ENCODE results near the gene RNF157.
"Not testable (repeated sequence)": the region's sequence is repeated elsewhere in the genome, so short reads cannot be mapped to it uniquely, and the experiment has no call there.

The RNF157 gene

DNA sequence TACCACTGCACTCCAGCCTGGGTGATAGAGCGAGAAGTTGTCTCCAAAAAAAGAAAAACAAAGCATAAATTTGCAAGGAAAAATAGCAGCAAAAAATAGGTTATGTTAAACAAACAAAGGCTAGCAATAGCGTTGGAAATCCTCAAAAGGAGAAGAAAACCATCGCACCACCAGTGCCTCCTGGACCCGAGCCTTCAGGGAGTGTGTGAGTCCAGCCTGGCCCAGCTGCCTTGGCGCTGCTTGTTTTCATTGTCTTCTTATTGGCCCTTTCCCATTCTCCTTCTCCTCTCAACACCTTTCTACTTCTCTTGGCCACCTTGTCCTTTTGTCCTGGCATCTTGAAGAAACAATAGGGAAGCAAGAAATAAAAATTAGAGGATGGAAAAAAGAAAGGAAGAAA is 20.4 kb upstream of the RNF157 start:
- Histone ChIP-seq H3K27me3 (ENCODE audit: insufficient read depth, low read length) (no peaks in the 10 kb centered on the region), H3K27ac (ENCODE audit: low read length) (no peak overlapping the region), H3K9ac (ENCODE audit: low read depth, low read length) (no peak overlapping the region), H3K4me3 (ENCODE audit: low read length) (no peak overlapping the region), H3K4me1 (ENCODE audit: insufficient read depth, low read length) (peaks cover 3% of the 10 kb centered on the region; the same call in 1 of the 2 replicates), H3K36me3 (ENCODE audit: insufficient read depth, low read depth, low read length) (no peaks in the 10 kb centered on the region), H3K9me3 (ENCODE audit: insufficient read depth, low read depth, low read length) (no peaks in the 10 kb centered on the region)

GRCh38 chr17:76260220-76260619 is 19.9 kb upstream of the RNF157 start:
- Histone ChIP-seq H3K4me3 (ENCODE audit: low read length) (no peak overlapping the region), H3K36me3 (ENCODE audit: insufficient read depth, low read depth, low read length) (no peaks in the 10 kb centered on the region), H3K9me3 (ENCODE audit: insufficient read depth, low read depth, low read length) (no peaks in the 10 kb centered on the region), H3K27me3 (ENCODE audit: insufficient read depth, low read length) (no peaks in the 10 kb centered on the region), H3K4me1 (ENCODE audit: insufficient read depth, low read length) (peaks cover 3% of the 10 kb centered on the region; the same call in 1 of the 2 replicates), H3K27ac (ENCODE audit: low read length) (no peak overlapping the region), H3K9ac (ENCODE audit: low read depth, low read length) (no peak overlapping the region)

DNA sequence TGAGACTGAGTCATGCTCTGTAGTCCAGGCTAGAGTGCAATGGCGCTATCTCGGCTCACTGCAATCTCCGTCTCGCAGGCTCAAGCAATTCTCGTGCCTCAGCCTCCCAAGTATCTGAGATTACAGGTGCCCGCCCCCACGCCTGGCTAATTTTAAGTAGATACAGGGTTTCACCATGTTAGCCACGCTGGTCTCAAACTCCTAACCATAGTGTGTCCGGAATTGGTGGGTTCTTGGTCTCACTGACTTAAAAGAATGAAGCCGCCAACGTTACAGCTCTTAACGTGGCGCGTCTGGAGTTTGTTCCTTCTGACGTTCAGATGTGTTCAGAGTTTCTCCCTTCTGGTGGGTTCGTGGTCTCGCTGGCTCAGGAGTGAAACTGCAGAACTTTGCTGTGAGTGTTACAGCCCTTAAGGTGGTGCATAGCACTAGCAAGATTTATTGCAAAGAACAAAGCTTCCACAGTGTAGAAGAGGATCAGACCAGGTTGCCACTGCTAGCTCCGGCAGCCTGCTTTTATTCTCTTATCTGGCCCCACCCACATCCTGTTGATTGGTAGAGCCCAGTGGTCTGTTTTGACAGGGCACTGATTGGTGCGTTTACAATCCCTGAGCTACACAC is 16.2 kb upstream of the RNF157 start:
- not testable (repeated sequence) for H3K9me3 ChIP-seq (ENCODE audit: insufficient read depth, low read depth, low read length); H3K9ac ChIP-seq (ENCODE audit: low read depth, low read length); H3K27me3 ChIP-seq (ENCODE audit: insufficient read depth, low read length); H3K27ac ChIP-seq (ENCODE audit: low read length); H3K4me1 ChIP-seq (ENCODE audit: insufficient read depth, low read length); H3K36me3 ChIP-seq (ENCODE audit: insufficient read depth, low read depth, low read length); H3K4me3 ChIP-seq (ENCODE audit: low read length)

GRCh38 chr17:76255801-76256429 is 15.6 kb upstream of the RNF157 start:
- Histone ChIP-seq H3K9ac (ENCODE audit: low read depth, low read length) (no peak overlapping the region), H3K27me3 (ENCODE audit: insufficient read depth, low read length) (no peaks in the 10 kb centered on the region), H3K4me3 (ENCODE audit: low read length) (no peak overlapping the region), H3K27ac (ENCODE audit: low read length) (no peak overlapping the region), H3K4me1 (ENCODE audit: insufficient read depth, low read length) (no peaks in the 10 kb centered on the region), H3K9me3 (ENCODE audit: insufficient read depth, low read depth, low read length) (no peaks in the 10 kb centered on the region), H3K36me3 (ENCODE audit: insufficient read depth, low read depth, low read length) (no peaks in the 10 kb centered on the region)

DNA sequence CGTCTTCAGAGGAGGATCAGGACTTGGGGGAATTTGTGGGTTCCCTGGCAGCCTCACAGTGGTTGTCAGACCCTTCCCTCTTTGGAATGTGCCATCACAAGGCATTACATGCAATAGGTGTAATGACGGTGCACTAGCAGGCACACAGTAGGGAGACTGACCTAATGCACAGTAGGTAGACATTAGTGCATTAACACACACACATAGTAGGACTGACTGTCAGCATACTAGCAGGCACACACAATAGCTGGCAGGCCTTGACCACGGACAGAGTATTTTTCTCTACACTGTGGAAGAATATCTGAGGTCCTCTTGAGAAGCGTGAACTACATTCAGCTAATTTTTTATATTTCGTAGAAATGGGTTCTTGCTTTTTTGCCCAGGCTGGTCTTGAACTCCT is 14.0 kb upstream of the RNF157 start:
- no peak overlapping the region for H3K4me3 ChIP-seq (ENCODE audit: low read length)
- H3K9ac ChIP-seq (ENCODE audit: low read depth, low read length) = no peak overlapping the region
- H3K36me3 ChIP-seq (ENCODE audit: insufficient read depth, low read depth, low read length) = no peaks in the 10 kb centered on the region
- no peak overlapping the region for H3K27ac ChIP-seq (ENCODE audit: low read length)
- H3K9me3 ChIP-seq (ENCODE audit: insufficient read depth, low read depth, low read length) = no peaks in the 10 kb centered on the region
- no peaks in the 10 kb centered on the region for H3K4me1 ChIP-seq (ENCODE audit: insufficient read depth, low read length)
- no peaks in the 10 kb centered on the region for H3K27me3 ChIP-seq (ENCODE audit: insufficient read depth, low read length)

- Histone ChIP-seq H3K27ac (ENCODE audit: low read length) (no peak overlapping the region), H3K36me3 (ENCODE audit: insufficient read depth, low read depth, low read length) (no peaks in the 10 kb centered on the region), H3K9me3 (ENCODE audit: insufficient read depth, low read depth, low read length) (no peaks in the 10 kb centered on the region), H3K27me3 (ENCODE audit: insufficient read depth, low read length) (no peaks in the 10 kb centered on the region), H3K9ac (ENCODE audit: low read depth, low read length) (no peak overlapping the region), H3K4me1 (ENCODE audit: insufficient read depth, low read length) (no peaks in the 10 kb centered on the region), H3K4me3 (ENCODE audit: low read length) (no peak overlapping the region)
These were observed 13.5 kb upstream of the RNF157 start for GRCh38 chr17:76253841-76254240.

DNA sequence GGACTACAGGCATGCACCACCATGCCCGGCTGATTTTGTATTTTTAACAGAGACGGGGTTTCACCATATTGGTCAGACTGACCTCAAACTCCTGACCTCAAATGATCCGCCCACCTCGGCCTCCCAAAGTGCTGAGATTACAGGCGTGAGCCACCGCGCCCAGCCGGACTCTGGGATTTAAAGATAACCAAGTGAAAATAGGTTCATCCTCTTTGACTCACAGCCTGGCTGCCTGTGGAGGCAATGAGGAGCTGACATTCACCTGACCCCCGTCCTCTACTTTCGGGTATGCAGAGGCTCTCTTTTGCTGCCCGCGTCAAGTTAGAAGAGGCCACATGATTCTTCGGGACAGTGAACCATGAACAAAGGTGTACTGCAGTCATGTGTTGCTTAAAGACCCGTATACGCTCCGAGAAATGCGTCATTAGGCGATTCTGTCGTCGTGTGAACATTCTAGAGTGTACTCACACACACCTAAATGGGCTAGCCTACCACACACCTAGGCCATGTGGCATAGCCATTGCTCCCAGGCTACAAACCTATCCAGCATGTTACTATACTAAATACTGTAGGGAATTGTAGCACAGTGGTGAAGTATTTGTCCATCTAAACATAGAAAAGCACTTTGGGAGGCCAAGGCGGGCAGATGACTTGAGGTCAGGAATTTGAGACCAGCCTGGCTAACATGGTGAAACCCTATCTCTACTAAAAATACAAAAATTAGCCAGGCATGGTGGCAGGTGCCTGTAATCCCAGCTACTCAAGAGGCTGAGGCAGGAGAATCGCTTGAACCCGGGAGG is 12.9 kb upstream of the RNF157 start:
- H3K27me3 ChIP-seq (ENCODE audit: insufficient read depth, low read length); H3K9ac ChIP-seq (ENCODE audit: low read depth, low read length); H3K4me1 ChIP-seq (ENCODE audit: insufficient read depth, low read length); H3K36me3 ChIP-seq (ENCODE audit: insufficient read depth, low read depth, low read length); H3K27ac ChIP-seq (ENCODE audit: low read length); H3K9me3 ChIP-seq (ENCODE audit: insufficient read depth, low read depth, low read length); H3K4me3 ChIP-seq (ENCODE audit: low read length): not testable (repeated sequence)

- Histone ChIP-seq H3K4me3 (ENCODE audit: low read length) (no peak overlapping the region), H3K27ac (ENCODE audit: low read length) (no peak overlapping the region), H3K4me1 (ENCODE audit: insufficient read depth, low read length) (no peaks in the 10 kb centered on the region), H3K27me3 (ENCODE audit: insufficient read depth, low read length) (no peaks in the 10 kb centered on the region), H3K36me3 (ENCODE audit: insufficient read depth, low read depth, low read length) (no peaks in the 10 kb centered on the region), H3K9ac (ENCODE audit: low read depth, low read length) (no peak overlapping the region), H3K9me3 (ENCODE audit: insufficient read depth, low read depth, low read length) (no peaks in the 10 kb centered on the region)
These were observed 12.0 kb upstream of the RNF157 start for GRCh38 chr17:76252040-76252954.

DNA sequence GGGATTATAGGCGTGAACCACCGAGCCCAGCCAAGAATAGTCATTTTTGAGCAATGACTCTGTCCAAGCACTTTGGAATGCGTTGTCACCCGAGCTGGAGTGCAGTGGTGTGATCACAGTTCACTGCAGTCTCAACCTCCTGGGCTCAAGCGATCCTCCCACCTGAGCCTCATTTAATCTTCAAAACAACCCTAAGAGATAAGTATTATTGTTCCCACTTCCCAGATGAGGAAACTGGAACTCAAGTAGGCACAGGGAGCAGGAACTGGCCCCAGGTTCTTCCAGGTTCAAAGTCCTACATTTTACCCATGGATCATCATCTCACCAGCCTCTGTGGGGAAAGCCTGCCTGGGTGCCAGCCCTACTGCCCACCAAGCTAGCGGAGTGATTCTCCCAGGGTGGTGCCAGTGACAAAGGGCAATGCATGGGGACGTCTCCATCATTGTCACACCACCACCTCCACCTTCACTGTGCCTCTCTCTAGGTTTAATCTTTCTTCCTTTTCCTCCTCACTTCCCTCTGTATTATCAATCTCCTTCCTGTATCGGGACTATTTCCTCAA is 11.3 kb upstream of the RNF157 start:
- Histone ChIP-seq H3K9me3 (ENCODE audit: insufficient read depth, low read depth, low read length) (no peaks in the 10 kb centered on the region), H3K27ac (ENCODE audit: low read length) (no peak overlapping the region), H3K9ac (ENCODE audit: low read depth, low read length) (no peak overlapping the region), H3K4me3 (ENCODE audit: low read length) (no peak overlapping the region), H3K4me1 (ENCODE audit: insufficient read depth, low read length) (no peaks in the 10 kb centered on the region), H3K27me3 (ENCODE audit: insufficient read depth, low read length) (no peaks in the 10 kb centered on the region), H3K36me3 (ENCODE audit: insufficient read depth, low read depth, low read length) (no peaks in the 10 kb centered on the region)

DNA sequence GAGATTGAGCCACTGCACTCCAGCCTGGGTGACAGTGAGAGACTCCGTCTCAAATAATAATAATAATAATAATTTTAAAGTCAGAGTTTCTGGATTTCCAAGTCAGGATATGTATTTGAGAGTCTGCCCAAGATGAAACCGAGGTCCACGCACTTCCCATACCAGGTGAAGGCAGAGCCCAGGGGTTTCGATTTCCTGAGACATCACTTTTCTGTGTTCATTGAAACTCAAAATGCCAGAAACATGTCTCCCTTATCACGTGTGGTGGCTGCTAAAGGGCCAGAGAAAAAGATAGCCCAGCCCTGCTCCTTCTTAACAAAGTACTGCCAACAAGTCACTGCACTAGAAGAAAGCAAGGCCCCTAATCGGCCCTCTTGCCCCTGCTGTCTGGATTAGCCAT is 9.8 kb upstream of the RNF157 start:
- H3K4me3 ChIP-seq (ENCODE audit: low read length) = no peak overlapping the region
- H3K27me3 ChIP-seq (ENCODE audit: insufficient read depth, low read length) = no peaks in the 10 kb centered on the region
- no peak overlapping the region for H3K27ac ChIP-seq (ENCODE audit: low read length)
- no peak overlapping the region for H3K9ac ChIP-seq (ENCODE audit: low read depth, low read length)
- H3K4me1 ChIP-seq (ENCODE audit: insufficient read depth, low read length) = no peaks in the 10 kb centered on the region
- H3K36me3 ChIP-seq (ENCODE audit: insufficient read depth, low read depth, low read length) = no peaks in the 10 kb centered on the region
- H3K9me3 ChIP-seq (ENCODE audit: insufficient read depth, low read depth, low read length) = no peaks in the 10 kb centered on the region

- no peaks in the 10 kb centered on the region for H3K36me3 ChIP-seq (ENCODE audit: insufficient read depth, low read depth, low read length)
- no peak overlapping the region for H3K27ac ChIP-seq (ENCODE audit: low read length)
- no peaks in the 10 kb centered on the region for H3K4me1 ChIP-seq (ENCODE audit: insufficient read depth, low read length)
- H3K9me3 ChIP-seq (ENCODE audit: insufficient read depth, low read depth, low read length) = no peaks in the 10 kb centered on the region
- H3K4me3 ChIP-seq (ENCODE audit: low read length) = no peak overlapping the region
- H3K27me3 ChIP-seq (ENCODE audit: insufficient read depth, low read length) = peaks cover 10% of the 10 kb centered on the region
- H3K9ac ChIP-seq (ENCODE audit: low read depth, low read length) = no peak overlapping the region
These were observed 7.9 kb upstream of the RNF157 start for GRCh38 chr17:76248013-76248782.

All from iPS-20b (cell line).